ENCODE data around the gene KCNK18.
A peak's percentile ranks its signal among the peaks of the same experiment; 100 is the strongest.
"Not testable (repeated sequence)": the region's sequence is repeated elsewhere in the genome, so short reads cannot be mapped to it uniquely, and the experiment has no call there.

Gene KCNK18

DNA sequence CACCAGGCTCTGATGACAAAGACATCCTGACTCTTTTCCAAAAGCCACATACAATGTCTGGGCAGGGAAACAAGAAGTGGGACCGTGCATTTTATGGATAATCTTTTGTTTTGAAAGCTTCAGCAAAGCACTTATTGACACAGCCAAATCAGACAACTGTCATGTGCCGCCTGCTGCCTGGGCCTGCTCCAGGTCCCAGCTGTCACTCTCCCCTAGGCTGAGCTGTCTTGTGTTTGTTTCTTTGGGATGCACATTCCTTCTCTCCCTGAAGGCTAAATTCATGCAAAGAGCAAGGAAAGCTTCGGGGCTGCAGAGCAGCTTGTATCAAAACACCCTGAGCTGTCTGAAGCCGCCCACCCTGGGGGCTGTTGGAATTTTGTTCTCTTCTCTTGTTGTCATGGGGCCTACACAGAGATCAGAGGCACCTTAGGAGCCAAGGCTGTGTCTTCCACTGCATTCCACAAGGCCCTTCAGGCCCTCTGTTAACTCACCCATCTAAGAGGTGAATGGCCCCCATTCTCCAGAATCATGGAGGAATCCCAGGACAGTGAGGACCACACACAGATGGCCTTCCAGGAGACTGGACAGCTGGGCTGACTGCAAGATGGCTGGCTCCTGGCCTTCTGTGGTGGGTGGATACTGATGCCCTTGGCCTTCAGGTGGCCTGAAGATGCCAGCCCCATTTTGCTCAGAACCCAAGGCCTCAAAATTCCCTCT lies 25.8 kb downstream of the KCNK18 start:
- DNase-seq, result no peak

GRCh38 chr10:117223693-117224430 lies 26.6 kb downstream of the KCNK18 start:
- DNase-seq, result no peak

DNA sequence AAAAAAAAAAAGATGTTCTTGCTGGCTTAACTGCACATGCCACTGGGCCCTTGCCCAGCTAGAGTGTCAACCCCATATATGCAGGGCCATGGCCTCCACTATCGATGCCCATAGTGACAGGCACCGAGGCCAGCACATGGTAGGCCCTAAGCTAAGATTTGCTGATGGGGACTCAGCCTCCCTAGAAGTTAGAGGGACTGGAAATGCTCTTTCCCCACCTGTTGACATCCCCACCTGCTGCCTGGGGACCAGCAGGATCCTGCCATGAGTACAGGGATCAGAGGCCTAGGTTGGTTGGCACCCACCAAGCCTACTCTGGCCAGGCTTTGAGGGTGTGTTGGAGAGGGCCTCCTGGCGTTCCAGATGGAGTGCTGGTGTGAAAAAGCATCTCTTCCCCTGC lies 27.6 kb downstream of the KCNK18 start:
- DNase-seq, result no peak

DNA sequence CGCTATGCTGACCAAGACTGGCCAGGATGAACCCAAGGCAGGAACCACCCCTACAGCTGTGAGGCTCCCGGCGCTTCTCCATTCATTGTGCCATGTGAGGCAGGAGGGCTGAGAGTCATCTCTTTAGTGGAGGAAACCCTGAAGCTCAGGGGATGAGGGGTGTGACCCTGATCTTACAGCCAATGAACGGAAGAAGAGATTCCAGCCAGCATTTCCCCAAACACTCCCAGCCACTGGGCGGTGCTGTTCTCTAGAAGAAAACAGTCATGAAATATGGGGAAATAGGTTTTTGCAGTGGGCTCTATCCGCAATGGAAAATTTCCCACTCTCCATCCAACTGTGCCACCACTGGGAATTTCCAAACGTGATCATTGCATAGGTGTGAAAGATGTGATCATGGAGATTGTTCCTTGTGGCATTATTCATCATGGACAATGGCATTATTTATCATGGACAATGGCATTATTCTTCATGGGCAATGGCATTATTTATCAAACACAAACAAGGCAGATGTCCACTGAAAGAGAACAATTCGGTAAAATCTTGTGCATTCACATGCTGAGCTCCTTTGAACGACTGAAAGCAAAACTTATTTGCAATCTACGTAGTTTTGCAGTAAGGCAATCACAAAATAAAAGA lies 29.6 kb downstream of the KCNK18 start:
- DNase-seq, result peak; percentile 13

- DNase-seq, result no peak
Measured at GRCh38 chr10:117228210-117228609, 30.9 kb downstream of the KCNK18 start.

GRCh38 chr10:117230107-117230506 lies 32.8 kb downstream of the KCNK18 start:
- DNase-seq, result not testable (repeated sequence)

DNA sequence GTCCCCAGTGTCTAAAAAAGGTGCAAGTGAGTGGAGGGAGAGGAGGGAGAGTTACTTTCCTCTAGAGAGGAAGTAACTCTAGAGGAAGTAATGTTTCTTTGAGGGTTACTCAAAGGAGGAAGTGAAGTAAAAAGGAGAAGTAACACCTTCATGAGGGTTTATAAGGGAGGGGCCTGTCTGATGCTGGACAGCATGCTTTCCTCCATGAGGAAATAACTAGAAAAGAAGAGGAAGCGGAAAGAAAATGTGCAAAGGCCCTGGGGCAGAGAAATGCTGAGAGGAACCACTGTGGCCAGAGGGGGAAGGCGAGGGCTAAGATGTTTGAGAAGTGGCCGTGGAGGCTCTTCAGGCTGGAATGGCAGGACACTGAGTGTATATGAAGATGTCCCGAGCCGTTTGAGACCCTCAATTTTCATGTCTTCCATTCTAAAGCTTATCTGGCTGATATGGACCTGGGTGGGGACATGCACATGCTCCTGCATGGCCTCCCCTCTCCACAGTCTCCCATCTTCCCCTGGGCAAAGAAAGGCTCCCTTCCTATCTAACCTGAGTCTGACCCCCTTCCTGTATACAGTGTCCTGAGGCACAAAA lies 40.2 kb downstream of the KCNK18 start:
- DNase-seq, result no peak

- DNase-seq, result no peak
Measured at GRCh38 chr10:117239051-117239450, 41.8 kb downstream of the KCNK18 start.

DNA sequence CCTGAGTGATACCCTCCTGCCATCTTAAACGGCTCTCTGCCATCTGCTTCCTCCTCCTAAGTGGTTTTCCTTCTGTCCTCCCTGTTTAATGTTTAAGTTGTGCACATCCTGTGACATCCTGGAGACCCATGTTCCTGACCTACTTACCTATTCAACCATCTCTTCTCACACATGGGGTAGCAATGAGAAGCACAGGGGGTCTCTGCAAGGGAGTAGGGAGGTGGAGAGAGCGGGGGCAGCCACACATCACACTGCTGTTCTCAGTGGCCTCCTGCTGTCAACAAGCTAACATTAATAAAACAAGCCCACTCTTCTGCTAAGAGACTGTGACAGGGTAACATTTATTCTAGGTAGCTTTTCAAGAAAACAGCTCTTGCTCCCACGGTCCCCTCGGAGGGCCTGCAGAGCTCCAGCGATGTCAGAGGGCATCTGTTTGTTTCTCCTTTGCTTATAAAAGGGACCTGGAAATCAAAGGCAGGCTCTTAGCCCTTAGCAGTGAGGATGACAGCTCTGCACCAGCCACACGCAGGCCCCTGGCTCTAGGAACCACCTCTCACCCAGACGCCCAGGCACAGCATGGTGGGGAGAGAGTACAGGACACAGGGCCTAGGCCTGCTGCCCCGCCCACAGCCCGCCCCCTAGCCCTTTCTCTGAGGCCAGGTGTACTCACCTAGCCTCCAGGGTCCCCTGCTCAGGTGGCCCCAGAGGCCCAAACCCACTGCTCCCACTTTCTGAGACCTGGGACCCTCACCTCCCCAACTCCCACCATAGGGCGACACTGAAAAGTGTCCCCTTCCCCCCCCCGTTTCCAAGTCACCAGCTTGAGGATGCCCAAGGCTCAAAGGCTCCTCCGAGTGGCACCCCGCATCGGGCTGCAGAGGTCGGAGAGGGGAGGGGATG lies 42.7 kb downstream of the KCNK18 start:
- no peak for DNase-seq

- no peak for DNase-seq
Measured at GRCh38 chr10:117240621-117241529, 43.6 kb downstream of the KCNK18 start, which contains the start of gene SLC18A2. Gene SLC18A2, plus strand, starts transcription at chr10:117241114. Its CDS starts 580 bp downstream, at chr10:117241694.

DNA sequence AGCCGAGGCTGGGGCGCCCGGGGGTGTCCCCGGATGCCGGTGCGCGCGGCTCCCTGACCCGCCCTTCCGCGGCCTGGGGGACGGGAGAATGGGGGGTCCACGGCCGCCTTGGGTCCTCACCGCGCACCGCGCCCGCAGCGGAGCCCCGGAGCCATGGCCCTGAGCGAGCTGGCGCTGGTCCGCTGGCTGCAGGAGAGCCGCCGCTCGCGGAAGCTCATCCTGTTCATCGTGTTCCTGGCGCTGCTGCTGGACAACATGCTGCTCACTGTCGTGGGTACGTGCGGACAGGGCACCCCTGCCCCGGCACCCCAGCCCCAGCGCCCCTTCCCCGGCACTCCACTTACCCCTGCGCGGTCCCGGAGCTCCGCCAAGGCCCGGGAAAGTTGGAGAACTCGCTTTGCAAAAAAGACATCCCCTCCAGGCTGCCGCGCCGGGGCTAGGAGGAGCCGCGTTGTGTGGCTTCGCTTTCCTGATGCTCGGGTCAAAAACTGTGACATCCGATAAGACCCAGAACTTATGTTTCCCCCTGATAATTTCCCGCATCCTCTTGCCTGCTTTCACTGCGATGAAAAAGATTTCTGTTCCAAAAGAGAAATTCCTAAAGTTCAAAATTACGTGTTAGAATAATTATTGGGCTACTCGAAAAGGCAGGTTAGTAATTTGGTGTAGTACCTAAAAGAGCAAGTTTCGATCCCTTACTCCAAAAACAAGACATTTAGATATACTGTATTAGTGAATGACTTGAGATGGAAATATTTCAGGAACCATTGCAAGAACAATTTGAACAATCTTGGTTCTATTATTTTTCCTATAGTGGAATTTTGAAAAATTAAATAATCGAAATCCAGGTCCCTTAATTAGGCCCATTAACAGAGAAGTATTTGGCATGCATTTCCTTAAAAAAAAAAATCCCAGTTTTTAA lies 44.5 kb downstream of the KCNK18 start:
- DNase-seq, result no peak

DNA sequence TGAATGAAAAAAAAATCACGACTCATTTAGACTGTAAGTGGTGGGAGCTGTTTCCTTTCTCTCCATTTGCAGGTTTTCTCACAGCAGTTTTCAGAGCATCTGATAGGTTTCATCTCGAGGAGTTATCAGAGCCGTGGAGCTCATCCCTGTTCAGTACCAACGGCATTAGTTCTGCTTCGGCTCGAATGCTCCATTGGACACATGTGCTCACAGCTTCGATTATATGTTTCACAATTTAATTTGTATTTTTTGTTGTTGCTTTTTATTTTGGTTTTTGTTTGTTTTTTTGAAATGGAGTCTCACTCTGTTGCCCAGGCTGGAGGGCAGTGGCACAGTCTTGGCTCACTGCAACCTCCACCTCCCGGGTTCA lies 45.2 kb downstream of the KCNK18 start:
- DNase-seq, result no peak

- no peak for DNase-seq
Measured at GRCh38 chr10:117246997-117247671, 49.8 kb downstream of the KCNK18 start.

GRCh38 chr10:117248750-117249465 lies 51.6 kb downstream of the KCNK18 start:
- DNase-seq, result no peak

GRCh38 chr10:117249493-117250093 lies 52.3 kb downstream of the KCNK18 start:
- DNase-seq, result no peak

GRCh38 chr10:117250411-117250810 lies 53.1 kb downstream of the KCNK18 start:
- no peak for DNase-seq

DNA sequence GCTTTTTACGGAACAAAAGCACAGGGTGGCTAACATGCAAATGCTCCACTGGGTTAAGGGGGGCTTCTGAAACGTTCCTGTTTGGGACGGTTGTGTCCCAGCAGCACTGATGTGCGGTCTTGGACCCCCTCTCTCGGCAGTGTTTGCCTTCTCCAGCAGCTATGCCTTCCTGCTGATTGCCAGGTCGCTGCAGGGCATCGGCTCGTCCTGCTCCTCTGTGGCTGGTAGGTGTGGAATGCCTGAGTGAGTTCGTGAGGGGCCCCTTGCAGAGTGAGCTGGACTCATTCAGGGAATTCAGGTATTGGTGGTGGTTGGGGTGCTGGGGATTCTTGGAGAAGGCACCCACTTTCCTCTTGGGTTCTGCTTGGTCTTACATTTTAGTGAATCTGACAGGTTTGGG lies 56.6 kb downstream of the KCNK18 start:
- no peak for DNase-seq

GRCh38 chr10:117254338-117254737 lies 57.0 kb downstream of the KCNK18 start:
- DNase-seq, result no peak

Data from midbrain (tissue), 1 donor.